Measurements from ENCODE around the gene NBPF9.
"Not testable (repeated sequence)": the region's sequence is repeated elsewhere in the genome, so short reads cannot be mapped to it uniquely, and the experiment has no call there.

NBPF9 gene

DNA sequence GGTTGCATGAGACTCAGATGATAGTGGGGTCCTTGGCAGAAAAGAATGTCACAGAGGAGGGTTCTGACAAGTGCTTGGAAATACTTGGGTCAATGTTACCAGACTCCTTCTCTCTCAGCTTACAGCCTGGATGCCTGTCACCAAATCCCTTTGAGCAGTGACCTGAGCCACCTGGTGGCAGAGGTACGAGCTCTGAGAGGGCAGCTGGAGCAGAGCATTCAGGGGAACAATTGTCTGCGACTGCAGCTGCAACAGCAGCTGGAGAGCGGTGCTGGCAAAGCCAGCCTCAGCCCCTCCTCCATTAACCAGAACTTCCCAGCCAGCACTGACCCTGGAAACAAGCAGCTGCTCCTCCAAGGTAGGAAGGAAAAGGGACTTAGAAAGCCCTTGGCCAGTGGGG is 79.0 kb downstream of the NBPF9 start:
- POLR2A ChIA-PET; H3K4me3 ChIP-seq (ENCODE audit: low read depth, low read length); CTCF ChIA-PET; DNase-seq (ENCODE audit: low read depth, low spot score): not testable (repeated sequence)

DNA sequence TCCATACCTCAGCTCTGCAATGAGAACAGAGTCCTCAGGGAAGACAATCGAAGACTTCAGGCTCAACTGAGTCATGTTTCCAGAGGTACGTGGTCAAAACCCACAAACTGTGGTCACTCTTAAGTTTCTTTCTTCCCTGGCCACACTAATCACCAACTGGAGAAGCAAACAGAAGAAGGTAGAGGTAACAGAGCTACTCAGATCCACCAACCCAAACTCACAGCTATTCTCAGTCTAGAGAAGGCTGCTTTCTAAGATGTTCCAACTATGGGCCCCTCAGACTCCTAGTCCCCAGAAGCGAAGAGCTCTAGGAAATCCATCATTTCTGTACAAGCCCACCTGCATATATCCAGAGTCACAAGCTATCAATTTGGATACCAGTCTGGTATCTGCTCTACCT is 84.8 kb downstream of the NBPF9 start:
- POLR2A ChIA-PET; CTCF ChIA-PET; H3K4me3 ChIP-seq (ENCODE audit: low read depth, low read length); DNase-seq (ENCODE audit: low read depth, low spot score): not testable (repeated sequence)

DNA sequence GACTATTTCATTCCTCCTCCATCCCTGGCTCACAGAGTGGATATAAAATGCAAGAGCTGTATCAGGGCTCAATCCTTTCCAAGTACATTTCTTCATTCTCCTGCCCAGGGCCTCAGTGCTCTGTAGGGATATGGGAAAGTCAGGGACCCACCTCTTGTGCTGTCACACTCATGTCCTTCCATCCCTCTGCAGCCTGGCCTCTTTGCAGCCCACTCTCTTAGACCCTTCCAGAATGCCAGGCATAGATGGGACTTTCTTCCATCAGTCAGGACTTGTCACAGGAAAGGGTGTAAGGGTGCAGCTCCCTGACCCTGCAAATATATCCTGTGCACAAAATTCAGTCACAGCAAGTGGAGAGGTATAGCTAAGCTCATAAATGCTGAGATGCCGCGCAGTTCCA is 86.7 kb downstream of the NBPF9 start:
- CTCF ChIA-PET; POLR2A ChIA-PET; DNase-seq (ENCODE audit: low read depth, low spot score); H3K4me3 ChIP-seq (ENCODE audit: low read depth, low read length): not testable (repeated sequence)

DNA sequence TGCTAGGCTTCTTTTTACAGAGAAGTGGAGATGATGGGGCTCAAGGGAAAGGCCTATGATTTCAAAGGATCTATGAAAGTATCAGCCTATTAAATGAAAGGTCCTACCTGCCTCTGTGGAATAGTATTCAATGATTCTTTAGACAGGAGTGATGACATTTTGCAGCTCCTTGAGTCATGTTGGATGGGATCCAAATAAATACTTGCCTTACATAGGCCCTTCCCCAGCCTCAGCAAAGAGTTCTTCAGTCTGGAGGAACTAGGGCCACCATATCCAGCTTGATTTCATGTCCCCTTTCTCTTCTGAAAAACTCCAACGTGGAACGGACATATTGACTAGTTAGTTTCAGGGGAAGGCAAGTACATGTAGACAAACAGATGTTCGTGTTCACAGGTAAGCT is 87.8 kb downstream of the NBPF9 start:
- H3K4me3 ChIP-seq (ENCODE audit: low read depth, low read length); CTCF ChIA-PET; POLR2A ChIA-PET; DNase-seq (ENCODE audit: low read depth, low spot score): not testable (repeated sequence)

DNA sequence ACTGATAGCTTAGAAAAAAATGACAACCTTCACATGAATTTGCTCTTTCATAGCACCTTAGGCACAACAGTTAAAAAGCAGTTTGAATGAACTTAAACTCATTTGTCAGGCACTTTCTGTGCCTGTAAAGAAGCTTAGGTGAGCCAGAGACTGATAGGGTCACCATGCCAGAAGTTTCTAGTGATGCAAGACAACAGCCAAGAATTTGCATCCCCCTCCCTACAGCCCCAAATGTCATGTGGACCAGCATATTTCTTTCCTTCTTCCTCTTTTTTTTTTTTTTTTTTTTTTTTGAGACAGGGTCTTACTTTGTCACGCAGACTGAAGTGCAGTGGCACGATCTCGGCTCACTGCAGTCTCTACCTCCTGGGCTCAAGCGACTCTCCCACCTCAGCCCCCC is 89.8 kb downstream of the NBPF9 start:
- DNase-seq (ENCODE audit: low read depth, low spot score); H3K4me3 ChIP-seq (ENCODE audit: low read depth, low read length); CTCF ChIA-PET; POLR2A ChIA-PET: not testable (repeated sequence)

DNA sequence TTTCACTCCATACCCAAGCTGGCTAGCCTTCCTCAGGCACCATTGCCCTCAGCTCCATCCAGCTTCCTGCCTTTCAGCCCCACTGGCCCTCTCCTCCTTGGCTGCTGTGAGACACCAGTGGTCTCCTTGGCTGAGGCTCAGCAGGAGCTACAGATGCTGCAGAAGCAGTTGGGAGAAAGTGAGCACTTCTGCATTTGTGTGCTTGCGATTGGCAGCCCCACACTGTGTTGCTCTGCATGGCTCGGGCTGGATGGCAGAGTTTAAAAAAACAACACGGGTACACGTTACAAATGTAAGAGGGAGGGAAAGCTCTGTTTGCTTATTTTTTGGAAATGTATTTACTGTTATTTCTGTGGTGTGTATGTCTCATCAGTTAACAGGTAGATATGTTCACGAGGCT is 90.8 kb downstream of the NBPF9 start:
- CTCF ChIA-PET = not testable (repeated sequence)
- POLR2A ChIA-PET = interaction anchor here (0.6 kb wide), 1 partner anchor 1933 kb away, joined by 3 read pairs; no protein-coding TSS in a partner anchor

DNA sequence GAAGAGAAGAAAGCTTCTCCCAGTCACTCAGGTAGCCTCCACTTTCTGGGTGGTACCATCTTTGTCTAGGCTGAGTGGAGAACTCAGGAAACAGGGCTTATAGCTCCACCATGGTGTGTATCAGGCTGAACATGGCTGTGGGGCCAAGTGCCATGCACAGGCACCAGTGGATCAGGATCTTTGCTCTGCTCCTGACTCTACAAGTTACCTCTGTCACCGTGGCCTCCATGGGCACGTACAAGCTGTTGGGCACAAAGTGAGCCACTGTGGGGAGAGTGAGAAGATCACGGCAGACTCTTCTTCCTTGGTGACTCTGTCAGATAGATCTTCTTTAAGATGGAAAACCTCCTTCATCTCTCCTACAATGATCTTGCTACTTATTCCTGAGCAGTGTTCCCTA is 93.6 kb downstream of the NBPF9 start:
- POLR2A ChIA-PET; DNase-seq (ENCODE audit: low read depth, low spot score); H3K4me3 ChIP-seq (ENCODE audit: low read depth, low read length); CTCF ChIA-PET: not testable (repeated sequence)

More for the DNA sequence above, 90.8 kb downstream of the NBPF9 start:
- DNase-seq (ENCODE audit: low read depth, low spot score); H3K4me3 ChIP-seq (ENCODE audit: low read depth, low read length): not testable (repeated sequence)

DNA sequence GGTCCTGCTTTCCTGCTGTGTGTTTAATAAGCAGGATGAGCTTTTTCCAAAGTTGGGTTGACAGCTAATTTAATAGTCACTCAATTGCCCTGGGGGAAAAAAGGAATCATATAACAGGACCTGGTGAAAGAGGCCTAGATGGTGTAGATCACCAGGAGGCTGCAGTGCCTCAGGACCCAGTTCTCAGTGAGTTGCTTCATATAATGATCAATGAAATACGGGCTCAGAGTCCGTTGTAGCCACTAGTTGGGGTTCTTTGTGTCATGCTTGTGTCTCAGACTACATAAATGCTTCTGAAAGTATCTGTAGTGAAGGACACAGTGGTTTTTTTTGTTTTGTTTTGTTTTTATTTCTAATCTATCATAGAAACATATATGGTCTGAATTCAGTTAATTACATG is 94.6 kb downstream of the NBPF9 start:
- CTCF ChIA-PET; H3K4me3 ChIP-seq (ENCODE audit: low read depth, low read length); DNase-seq (ENCODE audit: low read depth, low spot score); POLR2A ChIA-PET: not testable (repeated sequence)

DNA sequence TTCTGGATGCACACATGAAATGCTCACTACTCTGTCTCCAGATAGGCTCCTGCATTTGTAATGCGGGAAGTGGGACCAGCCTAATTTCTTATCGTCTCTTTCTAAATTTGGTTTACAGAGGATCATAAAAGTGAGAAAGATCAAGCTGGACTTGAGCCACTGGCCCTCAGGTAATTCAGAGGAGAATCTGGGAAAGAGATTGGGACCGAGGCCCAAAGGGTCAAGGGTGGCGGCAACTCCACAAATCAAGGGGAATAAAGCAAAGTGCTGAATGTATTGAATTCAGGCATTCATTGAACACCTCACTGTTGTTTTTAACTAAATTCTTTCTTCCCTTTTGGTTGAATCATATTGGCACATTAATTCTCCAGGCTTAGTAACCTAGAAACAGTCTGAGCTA is 95.0 kb downstream of the NBPF9 start:
- H3K4me3 ChIP-seq (ENCODE audit: low read depth, low read length); POLR2A ChIA-PET; DNase-seq (ENCODE audit: low read depth, low spot score); CTCF ChIA-PET: not testable (repeated sequence)
